ENCODE results near the gene GOPC. TPM values are rescaled to one million over a fixed set of nuclear protein-coding genes. Genes with fewer than 3 reads are reported as not detected.

The GOPC gene
- total RNA-seq, 5 donors from 2014 or later (not counting 1 experiment from before 2014, with no cell fraction given) = 20.8 to 30.2 (median 27.5) TPM

- Mint-ChIP-seq H3K36me3 (no peaks in the 10 kb centered on the region), H3K27ac (no peak overlapping the region), H3K4me1 (peaks cover 20 to 30% (median 26%) of the 10 kb centered on the region in 3 donors), H3K27me3 (peaks cover 11 to 14% of the 10 kb centered on the region in 2 donors), H3K9me3 (no peaks in the 10 kb centered on the region), H3K4me3 (peak overlapping the region in 1 of 3 donors; percentile 67)
- DNase-seq = peak in 1 of 35 experiments; percentile 38
- peak in 3 of 4 experiments; percentile 44 to 66 (median 52) for ATAC-seq (replicated peaks in 1 of 4)
- ChIA-PET POLR2A (no interaction called here), CTCF (interaction anchor here (0.7 to 1.8 kb wide), 4 partner anchors 9 to 1069 kb away, joined by 3 to 8 read pairs (median 5); no protein-coding TSS in a partner anchor)
- Histone ChIP-seq H3K36me3 (ENCODE audit: control insufficient read depth in 2 of 2, extremely low read depth in 1 of 2, insufficient read depth in 1 of 2, low read length in 1 of 2) (no peaks in the 10 kb centered on the region), H3K27me3 (replicated peaks in 1 of 2; ENCODE audit: control insufficient read depth in 2 of 2, extremely low read depth in 1 of 2, insufficient read depth in 2 of 2, low read length in 1 of 2) (peaks cover 0 to 3% of the 10 kb centered on the region in 2 experiments), H3K4me1 (ENCODE audit: control insufficient read depth in 1 of 2, extremely low read depth in 1 of 2, insufficient read depth in 2 of 2, low read length in 2 of 2) (peaks cover 2 to 26% of the 10 kb centered on the region in 2 experiments), H3K9me3 (no peaks in the 10 kb centered on the region), H3K4me3 (ENCODE audit: control insufficient read depth in 1 of 2, extremely low read depth in 1 of 2, low read length in 1 of 2) (no peak overlapping the region), H3K27ac (ENCODE audit: low read length) (no peak overlapping the region)
- WGBS (ENCODE audit: insufficient coverage) = no CpG with 5 or more reads among the region's 4 CpGs
Measured at GRCh38 chr6:117613920-117614560, 11.7 kb upstream of the GOPC start.

- Histone ChIP-seq H3K27ac (ENCODE audit: low read length) (no peak overlapping the region), H3K36me3 (ENCODE audit: control insufficient read depth in 2 of 2, extremely low read depth in 1 of 2, insufficient read depth in 1 of 2, low read length in 1 of 2) (no peaks in the 10 kb centered on the region), H3K4me3 (ENCODE audit: control insufficient read depth in 1 of 2, extremely low read depth in 1 of 2, low read length in 1 of 2) (no peak overlapping the region), H3K27me3 (replicated peaks in 1 of 2; ENCODE audit: control insufficient read depth in 2 of 2, extremely low read depth in 1 of 2, insufficient read depth in 2 of 2, low read length in 1 of 2) (peaks cover 0 to 3% of the 10 kb centered on the region in 2 experiments), H3K4me1 (ENCODE audit: control insufficient read depth in 1 of 2, extremely low read depth in 1 of 2, insufficient read depth in 2 of 2, low read length in 2 of 2) (peaks cover 4 to 5% of the 10 kb centered on the region in 2 experiments), H3K9me3 (no peaks in the 10 kb centered on the region)
- ChIA-PET CTCF (interaction anchor here (0.7 to 1.2 kb wide), 5 partner anchors 9 to 164 kb away, joined by 3 to 7 read pairs (median 3); no protein-coding TSS in a partner anchor), POLR2A (interaction anchor here in 1 of 2 donors (0.5 to 0.6 kb wide), 2 partner anchors 67 to 133 kb away, joined by 3 to 8 read pairs; no protein-coding TSS in a partner anchor)
- WGBS (ENCODE audit: insufficient coverage) = no CpG with 5 or more reads among the region's 3 CpGs
- no peak for DNase-seq
- Mint-ChIP-seq H3K9me3 (no peaks in the 10 kb centered on the region), H3K27ac (no peak overlapping the region), H3K4me3 (no peak overlapping the region), H3K36me3 (no peaks in the 10 kb centered on the region), H3K4me1 (peaks cover 9 to 13% (median 12%) of the 10 kb centered on the region in 3 donors), H3K27me3 (peaks cover 11 to 19% of the 10 kb centered on the region in 2 donors)
- ATAC-seq (replicated peaks in 1 of 4) = no peak
Measured at GRCh38 chr6:117607511-117607910, 5.2 kb upstream of the GOPC start.

GRCh38 chr6:117605169-117605826 is 3.0 kb upstream of the GOPC start:
- Histone ChIP-seq H3K27ac (ENCODE audit: low read length) (no peak overlapping the region), H3K27me3 (replicated peaks in 1 of 2; ENCODE audit: control insufficient read depth in 2 of 2, extremely low read depth in 1 of 2, insufficient read depth in 2 of 2, low read length in 1 of 2) (peaks cover 0 to 3% of the 10 kb centered on the region in 2 experiments), H3K4me3 (ENCODE audit: control insufficient read depth in 1 of 2, extremely low read depth in 1 of 2, low read length in 1 of 2) (no peak overlapping the region), H3K4me1 (ENCODE audit: control insufficient read depth in 1 of 2, extremely low read depth in 1 of 2, insufficient read depth in 2 of 2, low read length in 2 of 2) (peaks cover 8 to 16% of the 10 kb centered on the region in 2 experiments), H3K36me3 (ENCODE audit: control insufficient read depth in 2 of 2, extremely low read depth in 1 of 2, insufficient read depth in 1 of 2, low read length in 1 of 2) (no peaks in the 10 kb centered on the region), H3K9me3 (no peaks in the 10 kb centered on the region)
- Mint-ChIP-seq H3K4me3 (no peak overlapping the region), H3K4me1 (peaks cover 20 to 27% (median 26%) of the 10 kb centered on the region in 3 donors), H3K27me3 (peaks cover 4 to 15% of the 10 kb centered on the region in 2 donors), H3K36me3 (no peaks in the 10 kb centered on the region), H3K9me3 (no peaks in the 10 kb centered on the region), H3K27ac (no peak overlapping the region)
- ChIA-PET CTCF (interaction anchor here (0.6 to 4.0 kb wide), 14 partner anchors 8 to 917 kb away, joined by 3 to 56 read pairs (median 4); no protein-coding TSS in a partner anchor), POLR2A (no interaction called here)
- ATAC-seq (replicated peaks in 1 of 4) (peak in 1 of 4 experiments; percentile 18), DNase-seq (peak in 29 of 35 experiments; percentile 7 to 79 (median 34))
- no CpG with 5 or more reads among the region's 7 CpGs for WGBS (ENCODE audit: insufficient coverage)

- Histone ChIP-seq H3K9me3 (no peaks in the 10 kb centered on the region), H3K4me3 (ENCODE audit: control insufficient read depth in 1 of 2, extremely low read depth in 1 of 2, low read length in 1 of 2) (no peak overlapping the region), H3K4me1 (ENCODE audit: control insufficient read depth in 1 of 2, extremely low read depth in 1 of 2, insufficient read depth in 2 of 2, low read length in 2 of 2) (peaks cover 11 to 25% of the 10 kb centered on the region in 2 experiments), H3K27me3 (replicated peaks in 1 of 2; ENCODE audit: control insufficient read depth in 2 of 2, extremely low read depth in 1 of 2, insufficient read depth in 2 of 2, low read length in 1 of 2) (no peaks in the 10 kb centered on the region), H3K27ac (ENCODE audit: low read length) (no peak overlapping the region), H3K36me3 (ENCODE audit: control insufficient read depth in 2 of 2, extremely low read depth in 1 of 2, insufficient read depth in 1 of 2, low read length in 1 of 2) (no peaks in the 10 kb centered on the region)
- 71% methylated on average over 1 of the region's 2 CpGs for WGBS (ENCODE audit: insufficient coverage)
- ATAC-seq (replicated peaks in 1 of 4) (no peak), DNase-seq (no peak)
- peaks cover 0 to 8% of the 10 kb centered on the region in 2 donors for H3K27me3 Mint-ChIP-seq
- no peaks in the 10 kb centered on the region for H3K36me3 Mint-ChIP-seq
- CTCF ChIA-PET = interaction anchor here (0.6 to 4.0 kb wide), 15 partner anchors 9 to 632 kb away, joined by 3 to 56 read pairs (median 4); no protein-coding TSS in a partner anchor
- H3K4me1 Mint-ChIP-seq = peaks cover 31 to 40% (median 37%) of the 10 kb centered on the region in 3 donors
- H3K4me3 Mint-ChIP-seq = no peak overlapping the region
- H3K27ac Mint-ChIP-seq = no peak overlapping the region
- POLR2A ChIA-PET = interaction anchor here in 1 of 2 donors (0.8 kb wide), 1 partner anchor 51 kb away, joined by 3 read pairs; no protein-coding TSS in a partner anchor
- H3K9me3 Mint-ChIP-seq = no peaks in the 10 kb centered on the region
Measured at GRCh38 chr6:117603821-117604220, 1.5 kb upstream of the GOPC start.

DNA sequence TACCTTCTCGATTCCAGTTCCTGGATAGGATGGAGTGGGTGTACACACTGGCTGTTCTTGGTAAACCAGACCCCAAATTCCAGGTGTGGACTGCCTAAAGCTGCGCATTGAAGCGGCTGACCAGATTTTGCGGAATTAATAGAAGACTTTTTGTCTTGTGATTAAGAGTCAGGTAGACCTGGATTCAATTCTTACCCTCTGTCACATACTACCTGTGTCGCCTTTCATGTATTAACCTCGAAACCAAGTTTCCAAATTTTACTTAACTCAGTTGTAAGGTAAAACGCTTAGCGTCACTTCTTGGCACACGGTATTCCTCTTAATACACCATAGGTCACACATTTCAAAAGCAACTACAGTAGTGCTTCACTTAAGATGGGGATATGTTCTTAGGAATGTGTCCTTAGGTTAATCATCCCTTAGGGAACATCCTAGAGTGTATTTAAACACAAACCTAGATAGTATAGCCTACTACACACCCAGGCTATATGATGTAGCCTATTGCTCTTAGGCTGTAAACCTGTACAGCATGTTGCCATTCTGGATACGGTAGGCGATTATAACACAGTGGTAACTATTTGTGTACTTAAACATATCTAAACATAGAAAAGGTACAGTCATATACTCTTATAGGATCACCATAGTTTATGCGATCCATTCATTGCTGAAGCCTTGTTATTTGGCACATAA is 733 bp upstream of the GOPC start:
- Mint-ChIP-seq H3K4me1 (peaks cover 38 to 47% (median 43%) of the 10 kb centered on the region in 3 donors), H3K27me3 (peaks cover 0 to 4% of the 10 kb centered on the region in 2 donors), H3K36me3 (peaks cover 5% of the 10 kb centered on the region), H3K4me3 (peak overlapping the region; percentile 94 to 100 (median 98)), H3K9me3 (no peaks in the 10 kb centered on the region), H3K27ac (peak overlapping the region; percentile 99)
- ATAC-seq (replicated peaks in 1 of 4) (no peak), DNase-seq (no peak)
- H3K4me1 ChIP-seq (ENCODE audit: control insufficient read depth in 1 of 2, extremely low read depth in 1 of 2, insufficient read depth in 2 of 2, low read length in 2 of 2) = peaks cover 17 to 25% of the 10 kb centered on the region in 2 experiments
- peaks cover 0 to 5% of the 10 kb centered on the region in 2 donors for H3K36me3 ChIP-seq (ENCODE audit: control insufficient read depth in 2 of 2, extremely low read depth in 1 of 2, insufficient read depth in 1 of 2, low read length in 1 of 2)
- H3K27me3 ChIP-seq (replicated peaks in 1 of 2; ENCODE audit: control insufficient read depth in 2 of 2, extremely low read depth in 1 of 2, insufficient read depth in 2 of 2, low read length in 1 of 2) = no peaks in the 10 kb centered on the region
- ChIA-PET POLR2A (interaction anchor here (0.5 to 1.4 kb wide), 5 partner anchors 51 to 923 kb away, joined by 3 to 5 read pairs (median 3); no protein-coding TSS in a partner anchor), CTCF (interaction anchor here (0.6 to 4.0 kb wide), 18 partner anchors 9 to 936 kb away, joined by 3 to 56 read pairs (median 4); no protein-coding TSS in a partner anchor)
- 0% methylated on average over 1 of the region's 12 CpGs for WGBS (ENCODE audit: insufficient coverage)
- H3K27ac ChIP-seq (ENCODE audit: low read length) = peak overlapping the region; percentile 83
- H3K4me3 ChIP-seq (ENCODE audit: control insufficient read depth in 1 of 2, extremely low read depth in 1 of 2, low read length in 1 of 2) = peak overlapping the region; percentile 90 to 100
- peaks cover 3% of the 10 kb centered on the region for H3K9me3 ChIP-seq

Measured in T-cell (primary cell).